HEK293 (cell line): ENCODE data around the gene GLRX2.
A peak's percentile ranks its signal among the peaks of the same experiment; 100 is the strongest.

Experiments used
- CTCF ChIA-PET: fragments of 350-600 bp; formaldehyde crosslinking; extraction: SDS; loops from one replicate; lab custom pipeline; 2021; ENCODE audit warnings: antibody characterized with exemption; lab: Yijun Ruan, JAX
- POLR2A ChIA-PET: fragments of 300-600 bp; formaldehyde crosslinking; extraction: SDS; loops from one replicate; lab custom pipeline; 2020; ENCODE audit warnings: antibody characterized with exemption, inconsistent platforms; lab: Yijun Ruan, JAX
- H3K27ac ChIP-seq: fragments of 200-500 bp; sonication (Bioruptor generic); 2 replicates; pipeline ENCODE4 v1.5.1; 2014; ENCODE audit warnings: low read depth, low read length, control low read depth, inconsistent platforms; ENCODE audit errors: extremely low read depth
- H3K36me3 ChIP-seq, 2 experiments: fragments of 200-500 bp in 1 of 2; sonication (Bioruptor generic) in 1 of 2; 1 replicate in 1 of 2; 2 replicates in 1 of 2; pipeline ENCODE4 v1.5.1; 2014 to 2017; ENCODE audit warnings: inconsistent platforms in 2 of 2, low read length in 2 of 2; ENCODE audit not compliant: control insufficient read depth in 2 of 2, insufficient read depth in 1 of 2
- H3K4me1 ChIP-seq: fragments of 200-500 bp; sonication (Bioruptor generic); 2 replicates; pipeline ENCODE4 v1.5.1; 2014; ENCODE audit warnings: mild to moderate bottlenecking, low read length, inconsistent platforms; ENCODE audit not compliant: control insufficient read depth, insufficient read depth
- H3K4me3 ChIP-seq: 2 replicates; pipeline ENCODE4 v1.5.1; 2011; ENCODE audit warnings: low read depth, mild to moderate bottlenecking, control low read depth, low read length, moderate library complexity
- H3K9me3 ChIP-seq: fragments of 200-500 bp; sonication (Bioruptor generic); 2 replicates; pipeline ENCODE4 v1.5.1; 2014; ENCODE audit warnings: low read depth, low read length, inconsistent platforms; ENCODE audit not compliant: control insufficient read depth, insufficient read depth
- FEZF1 ChIP-seq: fragments of 450-650 bp; formaldehyde crosslinking; IDR thresholded peaks from 2 replicates; pipeline ENCODE4 v1.5.1; 2016; ENCODE audit warnings: missing biosample characterization, missing genetic modification characterization
- MZF1 ChIP-seq: fragments of 450-650 bp; formaldehyde crosslinking; IDR thresholded peaks from 2 replicates; pipeline ENCODE4 v1.5.1; 2017; ENCODE audit warnings: missing biosample characterization, missing genetic modification characterization, borderline replicate concordance
- PRDM1 ChIP-seq: fragments of 450-650 bp; formaldehyde crosslinking; IDR thresholded peaks from 2 replicates; pipeline ENCODE4; 2016; ENCODE audit warnings: missing biosample characterization, missing genetic modification characterization
- PRDM6 ChIP-seq: fragments of 450-650 bp; formaldehyde crosslinking; IDR thresholded peaks from 2 replicates; pipeline ENCODE4 v1.5.1; 2017; ENCODE audit warnings: missing biosample characterization, missing genetic modification characterization
- YY2 ChIP-seq: fragments of 450-650 bp; formaldehyde crosslinking; IDR thresholded peaks from 2 replicates; pipeline ENCODE4 v1.5.1; 2016; ENCODE audit warnings: missing biosample characterization, missing genetic modification characterization
- ZNF10 ChIP-seq: fragments of 450-650 bp; formaldehyde crosslinking; IDR thresholded peaks from 2 replicates; pipeline ENCODE4 v1.5.1; 2017; ENCODE audit warnings: missing biosample characterization, missing genetic modification characterization
- ZNF169 ChIP-seq: fragments of 450-650 bp; formaldehyde crosslinking; IDR thresholded peaks from 2 replicates; pipeline ENCODE4 v1.5.1; 2016; ENCODE audit warnings: missing biosample characterization, missing genetic modification characterization
- ZNF223 ChIP-seq: fragments of 450-650 bp; formaldehyde crosslinking; IDR thresholded peaks from 2 replicates; pipeline ENCODE4 v1.5.1; 2016; ENCODE audit warnings: missing biosample characterization, missing genetic modification characterization
- ZNF266 ChIP-seq: fragments of 450-650 bp; formaldehyde crosslinking; IDR thresholded peaks from 2 replicates; pipeline ENCODE4 v1.5.1; 2016; ENCODE audit warnings: missing biosample characterization, missing genetic modification characterization, low read depth
- ZNF302 ChIP-seq: fragments of 450-650 bp; formaldehyde crosslinking; IDR thresholded peaks from 2 replicates; pipeline ENCODE4 v1.5.1; 2016; ENCODE audit warnings: missing biosample characterization, missing genetic modification characterization, low read depth
- ZNF37A ChIP-seq: fragments of 450-650 bp; IDR thresholded peaks from 2 replicates; pipeline ENCODE4 v1.5.1; 2018; ENCODE audit warnings: missing biosample characterization, missing genetic modification characterization
- ZNF404 ChIP-seq: fragments of 450-650 bp; formaldehyde crosslinking; IDR thresholded peaks from 2 replicates; pipeline ENCODE4 v1.5.1; 2017; ENCODE audit warnings: missing biosample characterization, missing genetic modification characterization
- ZNF416 ChIP-seq: fragments of 450-650 bp; formaldehyde crosslinking; IDR thresholded peaks from 2 replicates; pipeline ENCODE4 v1.5.1; 2016; ENCODE audit warnings: missing biosample characterization, missing genetic modification characterization
- ZNF488 ChIP-seq: fragments of 450-650 bp; formaldehyde crosslinking; IDR thresholded peaks from 2 replicates; pipeline ENCODE4 v1.5.1; 2016; ENCODE audit warnings: missing biosample characterization, missing genetic modification characterization
- ZNF514 ChIP-seq: fragments of 450-650 bp; formaldehyde crosslinking; IDR thresholded peaks from 2 replicates; pipeline ENCODE4 v1.5.1; 2016; ENCODE audit warnings: missing biosample characterization, missing genetic modification characterization
- ZNF548 ChIP-seq: fragments of 450-650 bp; formaldehyde crosslinking; IDR thresholded peaks from 2 replicates; pipeline ENCODE4 v1.5.1; 2016; ENCODE audit warnings: missing biosample characterization, missing genetic modification characterization
- ZNF549 ChIP-seq: fragments of 450-650 bp; IDR thresholded peaks from 2 replicates; pipeline ENCODE4 v1.5.1; 2018; ENCODE audit warnings: missing biosample characterization, missing genetic modification characterization, mild to moderate bottlenecking, inconsistent platforms, moderate library complexity
- ZNF624 ChIP-seq: fragments of 450-650 bp; formaldehyde crosslinking; IDR thresholded peaks from 2 replicates; pipeline ENCODE4 v1.5.1; 2017; ENCODE audit warnings: missing biosample characterization, missing genetic modification characterization
- ZNF830 ChIP-seq: fragments of 450-650 bp; IDR thresholded peaks from 2 replicates; pipeline ENCODE4 v1.5.0; 2018; ENCODE audit warnings: missing biosample characterization, missing genetic modification characterization, low read depth, mild to moderate bottlenecking, moderate library complexity
- ZNF843 ChIP-seq: fragments of 450-650 bp; formaldehyde crosslinking; IDR thresholded peaks from 2 replicates; pipeline ENCODE4 v1.5.1; 2016; ENCODE audit warnings: missing biosample characterization, missing genetic modification characterization
- ZSCAN5A ChIP-seq: fragments of 450-650 bp; formaldehyde crosslinking; IDR thresholded peaks from 2 replicates; pipeline ENCODE4 v1.5.1; 2016; ENCODE audit warnings: missing biosample characterization, missing genetic modification characterization
- TF ChIP-seq, protein P1 (sequence below): fragments of 450-650 bp; formaldehyde crosslinking; IDR thresholded peaks from 2 replicates; pipeline ENCODE4 v1.5.1; 2016; ENCODE audit warnings: missing biosample characterization, missing genetic modification characterization
- TF ChIP-seq, protein P2 (sequence below): fragments of 450-650 bp; formaldehyde crosslinking; IDR thresholded peaks from 2 replicates; pipeline ENCODE4 v1.5.1; 2017; ENCODE audit warnings: missing biosample characterization, mild to moderate bottlenecking, missing genetic modification characterization, moderate library complexity
- TF ChIP-seq, protein P3 (sequence below): fragments of 450-650 bp; formaldehyde crosslinking; IDR thresholded peaks from 2 replicates; pipeline ENCODE4 v1.5.1; 2016; ENCODE audit warnings: missing biosample characterization, missing genetic modification characterization
- TF ChIP-seq, protein P4 (sequence below): fragments of 450-650 bp; formaldehyde crosslinking; IDR thresholded peaks from 2 replicates; pipeline ENCODE4 v1.5.1; 2016; ENCODE audit warnings: missing biosample characterization, missing genetic modification characterization, borderline replicate concordance
- TF ChIP-seq, protein P5 (sequence below): fragments of 450-650 bp; formaldehyde crosslinking; IDR thresholded peaks from 2 replicates; pipeline ENCODE4 v1.5.1; 2016; ENCODE audit warnings: missing biosample characterization, missing genetic modification characterization

Gene GLRX2

DNA sequence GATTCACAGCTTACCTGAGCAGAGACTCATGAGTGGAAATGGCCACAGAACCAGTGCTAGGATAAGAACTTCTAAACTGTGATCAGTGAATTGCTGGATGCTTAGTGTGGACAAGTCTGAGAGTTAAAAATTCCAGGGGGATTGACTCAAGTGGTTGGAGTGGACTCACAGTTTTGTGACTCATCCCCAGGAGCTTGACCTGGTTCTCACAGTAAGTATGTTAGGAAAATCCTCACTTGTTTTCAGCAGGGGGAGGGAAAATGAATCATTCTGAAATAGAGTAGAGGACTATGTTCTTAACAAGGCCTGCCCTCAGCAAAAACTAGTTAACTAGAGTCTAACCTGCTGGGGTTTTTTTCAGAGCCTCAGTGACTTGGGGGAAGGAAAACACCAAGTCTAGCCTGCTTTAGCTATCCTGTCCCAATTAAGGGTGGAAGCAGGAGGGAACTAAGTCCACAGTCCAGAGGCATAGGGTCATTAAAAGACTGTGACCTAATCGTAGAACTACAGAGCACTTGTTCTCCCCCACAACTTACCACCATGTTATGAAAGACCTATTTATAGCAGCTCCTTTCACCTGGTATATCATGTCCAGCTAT is 10.5 kb upstream of the GLRX2 start (continued):
- no peak for TF ChIP-seq ZNF10 (tag by site-specific recombination)
- TF ChIP-seq, protein P1, sequence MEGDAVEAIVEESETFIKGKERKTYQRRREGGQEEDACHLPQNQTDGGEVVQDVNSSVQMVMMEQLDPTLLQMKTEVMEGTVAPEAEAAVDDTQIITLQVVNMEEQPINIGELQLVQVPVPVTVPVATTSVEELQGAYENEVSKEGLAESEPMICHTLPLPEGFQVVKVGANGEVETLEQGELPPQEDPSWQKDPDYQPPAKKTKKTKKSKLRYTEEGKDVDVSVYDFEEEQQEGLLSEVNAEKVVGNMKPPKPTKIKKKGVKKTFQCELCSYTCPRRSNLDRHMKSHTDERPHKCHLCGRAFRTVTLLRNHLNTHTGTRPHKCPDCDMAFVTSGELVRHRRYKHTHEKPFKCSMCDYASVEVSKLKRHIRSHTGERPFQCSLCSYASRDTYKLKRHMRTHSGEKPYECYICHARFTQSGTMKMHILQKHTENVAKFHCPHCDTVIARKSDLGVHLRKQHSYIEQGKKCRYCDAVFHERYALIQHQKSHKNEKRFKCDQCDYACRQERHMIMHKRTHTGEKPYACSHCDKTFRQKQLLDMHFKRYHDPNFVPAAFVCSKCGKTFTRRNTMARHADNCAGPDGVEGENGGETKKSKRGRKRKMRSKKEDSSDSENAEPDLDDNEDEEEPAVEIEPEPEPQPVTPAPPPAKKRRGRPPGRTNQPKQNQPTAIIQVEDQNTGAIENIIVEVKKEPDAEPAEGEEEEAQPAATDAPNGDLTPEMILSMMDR (tag by site-specific recombination), result no peak
- TF ChIP-seq ZNF549 (tag by site-specific recombination), result no peak

DNA sequence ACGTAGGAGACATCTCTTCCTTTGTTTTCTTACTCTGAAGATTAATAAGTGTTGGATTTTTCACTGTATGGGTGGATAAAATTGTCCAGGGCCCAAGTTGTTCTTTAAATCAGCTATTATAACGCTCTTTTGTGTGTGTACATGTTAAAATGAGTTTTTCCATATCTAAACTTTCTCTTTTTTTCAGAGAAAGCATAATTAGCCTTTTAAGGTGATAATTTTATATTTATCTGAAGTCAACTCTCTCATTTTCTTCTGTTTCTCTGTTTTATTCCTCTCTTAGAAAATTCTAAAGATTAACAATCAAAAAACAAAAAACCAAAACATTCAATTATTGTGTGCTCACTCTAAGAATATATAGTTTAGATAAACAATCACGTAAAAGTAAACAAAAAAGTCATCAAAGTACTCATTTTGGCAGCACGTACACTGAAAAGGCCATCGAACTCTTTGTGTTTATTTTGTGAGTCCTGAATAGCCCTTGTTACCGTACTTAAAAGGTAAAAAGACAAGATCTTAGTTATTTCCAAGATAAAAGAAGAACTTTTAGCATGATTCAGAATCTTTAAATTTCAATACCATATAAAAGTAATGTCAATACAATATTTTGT is 9.4 kb upstream of the GLRX2 start:
- CTCF ChIA-PET, result no interaction called here
- H3K36me3 ChIP-seq, result no peaks in the 10 kb centered on the region
- H3K27ac ChIP-seq, result no peak overlapping the region
- H3K4me3 ChIP-seq, result no peak overlapping the region
- H3K4me1 ChIP-seq, result peaks cover 3% of the 10 kb centered on the region; the same call in 1 of the 2 replicates
- POLR2A ChIA-PET, result no interaction called here
- no peaks in the 10 kb centered on the region for H3K9me3 ChIP-seq
- no peak for TF ChIP-seq ZSCAN5A (tag by site-specific recombination)
- no peak for TF ChIP-seq ZNF548
- TF ChIP-seq, protein P2, sequence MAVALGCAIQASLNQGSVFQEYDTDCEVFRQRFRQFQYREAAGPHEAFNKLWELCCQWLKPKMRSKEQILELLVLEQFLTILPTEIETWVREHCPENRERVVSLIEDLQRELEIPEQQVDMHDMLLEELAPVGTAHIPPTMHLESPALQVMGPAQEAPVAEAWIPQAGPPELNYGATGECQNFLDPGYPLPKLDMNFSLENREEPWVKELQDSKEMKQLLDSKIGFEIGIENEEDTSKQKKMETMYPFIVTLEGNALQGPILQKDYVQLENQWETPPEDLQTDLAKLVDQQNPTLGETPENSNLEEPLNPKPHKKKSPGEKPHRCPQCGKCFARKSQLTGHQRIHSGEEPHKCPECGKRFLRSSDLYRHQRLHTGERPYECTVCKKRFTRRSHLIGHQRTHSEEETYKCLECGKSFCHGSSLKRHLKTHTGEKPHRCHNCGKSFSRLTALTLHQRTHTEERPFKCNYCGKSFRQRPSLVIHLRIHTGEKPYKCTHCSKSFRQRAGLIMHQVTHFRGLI (tag by site-specific recombination), result no peak
- TF ChIP-seq PRDM6 (tag by site-specific recombination), result peak; percentile 88
- TF ChIP-seq FEZF1 (tag by site-specific recombination), result peak; percentile 70
- TF ChIP-seq ZNF830 (tag by site-specific recombination), result no peak
- TF ChIP-seq ZNF488, result no peak
- no peak for TF ChIP-seq MZF1 (tag by site-specific recombination)
- TF ChIP-seq, protein P3, sequence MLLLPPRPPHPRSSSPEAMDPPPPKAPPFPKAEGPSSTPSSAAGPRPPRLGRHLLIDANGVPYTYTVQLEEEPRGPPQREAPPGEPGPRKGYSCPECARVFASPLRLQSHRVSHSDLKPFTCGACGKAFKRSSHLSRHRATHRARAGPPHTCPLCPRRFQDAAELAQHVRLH (tag by site-specific recombination), result no peak
- no peak for TF ChIP-seq ZNF169 (tag by site-specific recombination)
- no peak for TF ChIP-seq ZNF843 (tag by site-specific recombination)
- no peak for TF ChIP-seq ZNF416 (tag by site-specific recombination)
- TF ChIP-seq, protein P4, sequence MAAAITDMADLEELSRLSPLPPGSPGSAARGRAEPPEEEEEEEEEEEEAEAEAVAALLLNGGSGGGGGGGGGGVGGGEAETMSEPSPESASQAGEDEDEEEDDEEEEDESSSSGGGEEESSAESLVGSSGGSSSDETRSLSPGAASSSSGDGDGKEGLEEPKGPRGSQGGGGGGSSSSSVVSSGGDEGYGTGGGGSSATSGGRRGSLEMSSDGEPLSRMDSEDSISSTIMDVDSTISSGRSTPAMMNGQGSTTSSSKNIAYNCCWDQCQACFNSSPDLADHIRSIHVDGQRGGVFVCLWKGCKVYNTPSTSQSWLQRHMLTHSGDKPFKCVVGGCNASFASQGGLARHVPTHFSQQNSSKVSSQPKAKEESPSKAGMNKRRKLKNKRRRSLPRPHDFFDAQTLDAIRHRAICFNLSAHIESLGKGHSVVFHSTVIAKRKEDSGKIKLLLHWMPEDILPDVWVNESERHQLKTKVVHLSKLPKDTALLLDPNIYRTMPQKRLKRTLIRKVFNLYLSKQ (tag by site-specific recombination), result no peak
- TF ChIP-seq ZNF302 (tag by site-specific recombination), result no peak
- TF ChIP-seq ZNF37A, result no peak
- TF ChIP-seq, protein P5, sequence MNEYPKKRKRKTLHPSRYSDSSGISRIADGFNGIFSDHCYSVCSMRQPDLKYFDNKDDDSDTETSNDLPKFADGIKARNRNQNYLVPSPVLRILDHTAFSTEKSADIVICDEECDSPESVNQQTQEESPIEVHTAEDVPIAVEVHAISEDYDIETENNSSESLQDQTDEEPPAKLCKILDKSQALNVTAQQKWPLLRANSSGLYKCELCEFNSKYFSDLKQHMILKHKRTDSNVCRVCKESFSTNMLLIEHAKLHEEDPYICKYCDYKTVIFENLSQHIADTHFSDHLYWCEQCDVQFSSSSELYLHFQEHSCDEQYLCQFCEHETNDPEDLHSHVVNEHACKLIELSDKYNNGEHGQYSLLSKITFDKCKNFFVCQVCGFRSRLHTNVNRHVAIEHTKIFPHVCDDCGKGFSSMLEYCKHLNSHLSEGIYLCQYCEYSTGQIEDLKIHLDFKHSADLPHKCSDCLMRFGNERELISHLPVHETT (tag by site-specific recombination), result no peak
- no peak for TF ChIP-seq ZNF514 (tag by site-specific recombination)
- TF ChIP-seq ZNF266 (tag by site-specific recombination), result no peak
- no peak for TF ChIP-seq ZNF223
- TF ChIP-seq PRDM1 (tag by site-specific recombination), result peak; percentile 74
- TF ChIP-seq YY2 (tag by site-specific recombination), result no peak
- TF ChIP-seq ZNF624 (tag by site-specific recombination), result no peak
- no peak for TF ChIP-seq ZNF404 (tag by site-specific recombination)
